GM18858 (cell line): ENCODE measurements around the gene FBXO11.
"Not testable (repeated sequence)": the region's sequence is repeated elsewhere in the genome, so short reads cannot be mapped to it uniquely, and the experiment has no call there.

ENCODE experiments used
- ATAC-seq: cut with Tn5 transposase; IDR thresholded peaks from one replicate; pipeline ENCODE4 v1.9.1; 2021; ENCODE audit not compliant: unreplicated experiment

The FBXO11 gene

GRCh38 chr2:47906157-47907038 lies at the start of gene FBXO11:
Gene FBXO11 (minus strand): TSS chr2:47906498. CDS start chr2:47905720, 778 bp downstream.
- ATAC-seq, result peak; percentile 83

GRCh38 chr2:47950340-47951301 lies 44.3 kb upstream of the FBXO11 start:
- ATAC-seq, result no peak

- ATAC-seq, result no peak
These were observed 40.3 kb upstream of the FBXO11 start for GRCh38 chr2:47946593-47946992.

GRCh38 chr2:47945046-47945781 lies 38.9 kb upstream of the FBXO11 start:
- ATAC-seq, result no peak

GRCh38 chr2:47941936-47942335 lies 35.6 kb upstream of the FBXO11 start:
- no peak for ATAC-seq

GRCh38 chr2:47937677-47938076 lies 31.4 kb upstream of the FBXO11 start:
- ATAC-seq, result no peak

- ATAC-seq, result no peak
These were observed 28.8 kb upstream of the FBXO11 start for GRCh38 chr2:47935071-47935470.

GRCh38 chr2:47918043-47918442 lies 11.7 kb upstream of the FBXO11 start:
- no peak for ATAC-seq

GRCh38 chr2:47917276-47917961 lies 11.1 kb upstream of the FBXO11 start:
- no peak for ATAC-seq

- ATAC-seq, result no peak
These were observed 10.1 kb upstream of the FBXO11 start for GRCh38 chr2:47916412-47916811.

GRCh38 chr2:47910662-47911061 lies 4.4 kb upstream of the FBXO11 start:
- ATAC-seq, result not testable (repeated sequence)

GRCh38 chr2:47908682-47909081 lies 2.4 kb upstream of the FBXO11 start:
- ATAC-seq, result no peak

GRCh38 chr2:47907039-47907781 lies 912 bp upstream of the FBXO11 start:
- peak; percentile 24 for ATAC-seq

- no peak for ATAC-seq
These were observed 727 bp downstream of the FBXO11 start for GRCh38 chr2:47905386-47906156.

- ATAC-seq, result no peak
These were observed 2.4 kb downstream of the FBXO11 start for GRCh38 chr2:47903781-47904490.

GRCh38 chr2:47901892-47902291 lies 4.4 kb downstream of the FBXO11 start:
- not testable (repeated sequence) for ATAC-seq

- ATAC-seq, result no peak
These were observed 5.4 kb downstream of the FBXO11 start for GRCh38 chr2:47900857-47901256.
